C4-2B (cell line): Measurements from ENCODE around the gene PPP2R2B.

Experiments
- ZFX ChIP-seq: fragments of 450-650 bp; IDR thresholded peaks from 2 replicates; pipeline ENCODE4 v1.6.1; 2017
- TF ChIP-seq, protein P1 (sequence below): fragments of 450-650 bp; conservative IDR thresholded peaks from 2 replicates; pipeline ENCODE4 v1.5.1; 2017; ENCODE audit warnings: mild to moderate bottlenecking

GRCh38 chr5:146671561-146672295 is 206.8 kb downstream of the PPP2R2B start:
- TF ChIP-seq, protein P1, sequence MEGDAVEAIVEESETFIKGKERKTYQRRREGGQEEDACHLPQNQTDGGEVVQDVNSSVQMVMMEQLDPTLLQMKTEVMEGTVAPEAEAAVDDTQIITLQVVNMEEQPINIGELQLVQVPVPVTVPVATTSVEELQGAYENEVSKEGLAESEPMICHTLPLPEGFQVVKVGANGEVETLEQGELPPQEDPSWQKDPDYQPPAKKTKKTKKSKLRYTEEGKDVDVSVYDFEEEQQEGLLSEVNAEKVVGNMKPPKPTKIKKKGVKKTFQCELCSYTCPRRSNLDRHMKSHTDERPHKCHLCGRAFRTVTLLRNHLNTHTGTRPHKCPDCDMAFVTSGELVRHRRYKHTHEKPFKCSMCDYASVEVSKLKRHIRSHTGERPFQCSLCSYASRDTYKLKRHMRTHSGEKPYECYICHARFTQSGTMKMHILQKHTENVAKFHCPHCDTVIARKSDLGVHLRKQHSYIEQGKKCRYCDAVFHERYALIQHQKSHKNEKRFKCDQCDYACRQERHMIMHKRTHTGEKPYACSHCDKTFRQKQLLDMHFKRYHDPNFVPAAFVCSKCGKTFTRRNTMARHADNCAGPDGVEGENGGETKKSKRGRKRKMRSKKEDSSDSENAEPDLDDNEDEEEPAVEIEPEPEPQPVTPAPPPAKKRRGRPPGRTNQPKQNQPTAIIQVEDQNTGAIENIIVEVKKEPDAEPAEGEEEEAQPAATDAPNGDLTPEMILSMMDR, result no peak
- no peak for TF ChIP-seq ZFX
